WTC11 (cell line): ENCODE data around the gene MBD3L3. TPM values are rescaled to one million over a fixed set of nuclear protein-coding genes. Genes with fewer than 3 reads are reported as not detected.
A peak's percentile ranks its signal among the peaks of the same experiment; 100 is the strongest.

ENCODE experiments used
- ATAC-seq: fragments of 200-7000 bp; cut with Tn5 transposase; 2 replicates; pipeline ENCODE4 v1.10.0; 2021; ENCODE audit warnings: mild to moderate bottlenecking, moderate library complexity
- CTCF ChIA-PET: fragments of 300-600 bp; sonication (Branson Sonifier 250); formaldehyde crosslinking; loops from one replicate; lab custom pipeline; 2021; ENCODE audit warnings: antibody characterized with exemption; lab: Charles Lee
- POLR2A ChIA-PET: fragments of 350-600 bp; sonication (Branson Sonifier 250); formaldehyde crosslinking; loops from one replicate; lab custom pipeline; 2021; ENCODE audit warnings: antibody characterized with exemption; lab: Charles Lee
- DNase-seq: peaks from one replicate; pipeline ENCODE4 v3.0.0; 2021; ENCODE audit warnings: low spot score
- H3K27ac Mint-ChIP-seq: 2 replicates; pipeline ENCODE4 v1.8.0; 2021; ENCODE audit warnings: mixed read lengths
- H3K27me3 Mint-ChIP-seq: 2 replicates; pipeline ENCODE4 v1.8.0; 2021; ENCODE audit warnings: low read depth, mild to moderate bottlenecking, moderate library complexity, mixed read lengths
- H3K36me3 Mint-ChIP-seq: 2 replicates; pipeline ENCODE4 v1.8.0; 2021; ENCODE audit warnings: mixed read lengths
- H3K4me1 Mint-ChIP-seq: 2 replicates; pipeline ENCODE4 v1.8.0; 2022; ENCODE audit warnings: mixed read lengths
- H3K4me3 Mint-ChIP-seq: 2 replicates; pipeline ENCODE4 v1.8.0; 2021; ENCODE audit warnings: mild to moderate bottlenecking, moderate library complexity, mixed read lengths
- H3K9me3 Mint-ChIP-seq: 2 replicates; pipeline ENCODE4 v1.8.0; 2021; ENCODE audit warnings: mixed read lengths
- CDX4 ChIP-seq: fragments of 250-450 bp; sonication (Bioruptor Pico); IDR thresholded peaks from 2 replicates; pipeline ENCODE4 v1.9.0; 2021; ENCODE audit warnings: moderate library complexity, mild to moderate bottlenecking, inconsistent platforms, borderline replicate concordance
- CREB1 ChIP-seq: sonication (generic); formaldehyde crosslinking; IDR thresholded peaks from 2 replicates; pipeline ENCODE4 v1.8.0; 2023; ENCODE audit warnings: mild to moderate bottlenecking, missing genetic modification reagents
- ELF4 ChIP-seq: sonication (generic); formaldehyde crosslinking; IDR thresholded peaks from 2 replicates; pipeline ENCODE4 v1.8.1; 2022; ENCODE audit warnings: low read depth, mild to moderate bottlenecking, moderate library complexity, missing genetic modification reagents
- EMX1 ChIP-seq: fragments of 250-450 bp; sonication (Bioruptor Pico); IDR thresholded peaks from 2 replicates; pipeline ENCODE4 v1.8.0; 2021; ENCODE audit warnings: mild to moderate bottlenecking
- FOXJ3 ChIP-seq: sonication (generic); formaldehyde crosslinking; IDR thresholded peaks from 2 replicates; pipeline ENCODE4 v1.9.0; 2021; ENCODE audit warnings: missing genetic modification reagents, mild to moderate bottlenecking, borderline replicate concordance
- GRHL2 ChIP-seq: fragments of 250-450 bp; sonication (Bioruptor Pico); IDR thresholded peaks from 2 replicates; pipeline ENCODE4 v1.8.0; 2022; ENCODE audit warnings: mild to moderate bottlenecking, moderate library complexity; ENCODE audit not compliant: insufficient replicate concordance, severe bottlenecking
- IRF2 ChIP-seq: sonication (generic); formaldehyde crosslinking; IDR thresholded peaks from 2 replicates; pipeline ENCODE4 v1.8.0; 2022; ENCODE audit warnings: low read depth, missing genetic modification reagents, borderline replicate concordance
- NR1H2 ChIP-seq: sonication (generic); formaldehyde crosslinking; IDR thresholded peaks from 2 replicates; pipeline ENCODE4 v1.9.0; 2021; ENCODE audit warnings: mild to moderate bottlenecking, moderate library complexity, missing genetic modification reagents
- TCF7 ChIP-seq: sonication (generic); formaldehyde crosslinking; IDR thresholded peaks from 2 replicates; pipeline ENCODE4 v1.8.0; 2022; ENCODE audit warnings: mild to moderate bottlenecking, low read depth, missing genetic modification reagents, moderate library complexity
- TEAD4 ChIP-seq: sonication (generic); formaldehyde crosslinking; IDR thresholded peaks from 2 replicates; pipeline ENCODE4 v1.8.0; 2022; ENCODE audit warnings: mild to moderate bottlenecking, missing genetic modification reagents
- ZNF219 ChIP-seq: sonication (generic); formaldehyde crosslinking; IDR thresholded peaks from 2 replicates; pipeline ENCODE4 v1.8.0; 2023; ENCODE audit warnings: missing genetic modification reagents, mild to moderate bottlenecking, borderline replicate concordance
- ZNF232 ChIP-seq: sonication (generic); formaldehyde crosslinking; IDR thresholded peaks from 2 replicates; pipeline ENCODE4 v1.8.0; 2022; ENCODE audit warnings: mild to moderate bottlenecking, missing genetic modification reagents
- ZNF423 ChIP-seq: fragments of 250-450 bp; sonication (Bioruptor Pico); IDR thresholded peaks from 2 replicates; pipeline ENCODE4 v2.1.2; 2022; ENCODE audit warnings: mild to moderate bottlenecking, moderate library complexity
- ZNF425 ChIP-seq: fragments of 250-450 bp; sonication (Bioruptor Pico); conservative IDR thresholded peaks from 2 replicates; pipeline ENCODE4 v1.9.0; 2021; ENCODE audit warnings: mild to moderate bottlenecking
- ZNF512 ChIP-seq: sonication (generic); formaldehyde crosslinking; IDR thresholded peaks from 2 replicates; pipeline ENCODE4 v1.8.1; 2022; ENCODE audit warnings: missing genetic modification reagents, borderline replicate concordance
- total RNA-seq: library from RNA; stranded (reverse); gene quantifications from 3 replicates; pipeline ENCODE4 v1.2.3, GENCODE V29; 2021

Gene MBD3L3
- total RNA-seq, 1 experiment from 2014 or later, result not detected

GRCh38 chr19:7098701-7099596 lies 40.5 kb upstream of the MBD3L3 start (continued):
- TF ChIP-seq ZNF425 (no peak), ZNF232 (peak; percentile 64; the same call in 1 of the 2 replicates)

- peaks cover 33% of the 10 kb centered on the region for H3K9me3 Mint-ChIP-seq
- peaks cover 7% of the 10 kb centered on the region for H3K27me3 Mint-ChIP-seq
- CTCF ChIA-PET, result interaction anchor here (1.4 kb wide), 1 partner anchor 470 kb away, joined by 4 read pairs; no protein-coding TSS in a partner anchor
- TF ChIP-seq CREB1 (CRISPR knock-in tag) (no peak), GRHL2 (CRISPR knock-in tag) (no peak), ZNF219 (CRISPR knock-in tag) (no peak), TCF7 (CRISPR knock-in tag) (no peak), FOXJ3 (CRISPR knock-in tag) (no peak), IRF2 (CRISPR knock-in tag) (no peak), TEAD4 (CRISPR knock-in tag) (no peak), EMX1 (no peak), NR1H2 (CRISPR knock-in tag) (no peak)
- DNase-seq (no peak), ATAC-seq (no peak)
- peaks cover 13% of the 10 kb centered on the region for H3K4me1 Mint-ChIP-seq
- H3K36me3 Mint-ChIP-seq, result peaks cover 35% of the 10 kb centered on the region
- POLR2A ChIA-PET, result interaction anchor here (0.5 to 1.8 kb wide), 2 partner anchors 243 to 255 kb away, joined by 3 to 5 read pairs; no protein-coding TSS in a partner anchor
- peak overlapping the region; percentile 75 for H3K4me3 Mint-ChIP-seq
- peak overlapping the region; percentile 78 for H3K27ac Mint-ChIP-seq
These were observed 39.6 kb upstream of the MBD3L3 start for GRCh38 chr19:7098096-7098495.

- POLR2A ChIA-PET, result no interaction called here
- no peaks in the 10 kb centered on the region for H3K4me1 Mint-ChIP-seq
- TF ChIP-seq ELF4 (CRISPR knock-in tag) (no peak), EMX1 (no peak), CDX4 (CRISPR knock-in tag) (no peak), ZNF423 (CRISPR knock-in tag) (no peak), ZNF512 (CRISPR knock-in tag) (no peak), TCF7 (CRISPR knock-in tag) (no peak)
- no peak for DNase-seq
- H3K27me3 Mint-ChIP-seq, result peaks cover 8% of the 10 kb centered on the region
- peaks cover 82% of the 10 kb centered on the region for H3K36me3 Mint-ChIP-seq
- peaks cover 62% of the 10 kb centered on the region for H3K9me3 Mint-ChIP-seq
- CTCF ChIA-PET, result no interaction called here
- no peak overlapping the region for H3K27ac Mint-ChIP-seq
- H3K4me3 Mint-ChIP-seq, result no peak overlapping the region
- ATAC-seq, result no peak
These were observed 30.5 kb upstream of the MBD3L3 start for GRCh38 chr19:7088999-7089398.
